ENCODE results near the gene GABRR2.

The GABRR2 gene

DNA sequence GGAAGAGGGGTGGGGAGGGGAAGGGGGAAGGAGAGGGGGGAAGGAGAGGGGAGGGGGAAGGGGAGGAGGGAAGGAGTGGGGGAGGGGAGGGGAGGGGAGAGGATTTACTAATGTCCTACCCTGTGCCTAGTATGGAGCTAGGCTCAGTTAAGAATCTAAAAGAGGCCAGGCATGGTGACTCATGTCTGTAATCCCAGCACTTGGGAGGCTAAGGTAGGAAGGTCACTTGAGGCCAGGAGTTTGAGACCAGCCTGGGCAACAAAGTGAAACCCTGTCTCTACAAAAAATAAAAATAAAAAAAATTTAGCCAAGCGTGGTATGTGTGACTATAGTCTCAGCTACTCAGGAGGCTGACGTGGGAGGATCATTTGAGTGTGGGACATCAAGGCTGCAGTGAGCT, 24.5 kb upstream of the GABRR2 start:
- TF ChIP-seq, protein P1, sequence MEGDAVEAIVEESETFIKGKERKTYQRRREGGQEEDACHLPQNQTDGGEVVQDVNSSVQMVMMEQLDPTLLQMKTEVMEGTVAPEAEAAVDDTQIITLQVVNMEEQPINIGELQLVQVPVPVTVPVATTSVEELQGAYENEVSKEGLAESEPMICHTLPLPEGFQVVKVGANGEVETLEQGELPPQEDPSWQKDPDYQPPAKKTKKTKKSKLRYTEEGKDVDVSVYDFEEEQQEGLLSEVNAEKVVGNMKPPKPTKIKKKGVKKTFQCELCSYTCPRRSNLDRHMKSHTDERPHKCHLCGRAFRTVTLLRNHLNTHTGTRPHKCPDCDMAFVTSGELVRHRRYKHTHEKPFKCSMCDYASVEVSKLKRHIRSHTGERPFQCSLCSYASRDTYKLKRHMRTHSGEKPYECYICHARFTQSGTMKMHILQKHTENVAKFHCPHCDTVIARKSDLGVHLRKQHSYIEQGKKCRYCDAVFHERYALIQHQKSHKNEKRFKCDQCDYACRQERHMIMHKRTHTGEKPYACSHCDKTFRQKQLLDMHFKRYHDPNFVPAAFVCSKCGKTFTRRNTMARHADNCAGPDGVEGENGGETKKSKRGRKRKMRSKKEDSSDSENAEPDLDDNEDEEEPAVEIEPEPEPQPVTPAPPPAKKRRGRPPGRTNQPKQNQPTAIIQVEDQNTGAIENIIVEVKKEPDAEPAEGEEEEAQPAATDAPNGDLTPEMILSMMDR (IDR thresholded peaks at IDR 0.05; ENCODE audit: low read depth, low read length) = no peak
- DNase-seq = no peak
- H3K4me3 ChIP-seq (ENCODE audit: low read depth, low read length) = no peak overlapping the region
- no peaks in the 10 kb centered on the region for H3K27me3 ChIP-seq (ENCODE audit: insufficient read depth, low read depth, severe bottlenecking)
- H3K36me3 ChIP-seq = peaks cover 40% of the 10 kb centered on the region
- H3K9me3 ChIP-seq (ENCODE audit: severe bottlenecking) = no peaks in the 10 kb centered on the region
- no peak overlapping the region for H3K27ac ChIP-seq

DNA sequence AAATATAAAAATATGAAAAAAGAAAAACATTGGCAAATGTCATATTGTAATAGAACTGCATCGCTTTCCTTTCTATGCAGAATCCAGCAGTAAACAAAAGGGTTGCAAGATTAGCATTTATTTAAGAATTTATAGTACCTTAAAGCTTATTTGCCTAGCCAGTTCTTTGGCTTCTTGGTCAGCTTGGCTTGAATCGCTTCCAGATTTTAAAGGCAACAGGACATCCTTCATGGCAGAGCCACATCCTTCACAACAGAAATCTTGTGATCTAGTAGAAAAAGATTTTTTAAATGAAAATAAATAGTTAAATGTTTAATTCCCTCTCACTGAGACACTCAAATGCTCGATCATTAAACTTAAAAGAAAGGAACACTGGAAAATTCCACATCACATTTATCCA, 20.1 kb upstream of the GABRR2 start:
- no peak for DNase-seq
- peaks cover 26% of the 10 kb centered on the region for H3K36me3 ChIP-seq
- no peak overlapping the region for H3K4me3 ChIP-seq (ENCODE audit: low read depth, low read length)
- no peak overlapping the region for H3K27ac ChIP-seq
- H3K9me3 ChIP-seq (ENCODE audit: severe bottlenecking) = no peaks in the 10 kb centered on the region
- TF ChIP-seq, protein P1 (IDR thresholded peaks at IDR 0.05; ENCODE audit: low read depth, low read length) = no peak
- no peaks in the 10 kb centered on the region for H3K27me3 ChIP-seq (ENCODE audit: insufficient read depth, low read depth, severe bottlenecking)

DNA sequence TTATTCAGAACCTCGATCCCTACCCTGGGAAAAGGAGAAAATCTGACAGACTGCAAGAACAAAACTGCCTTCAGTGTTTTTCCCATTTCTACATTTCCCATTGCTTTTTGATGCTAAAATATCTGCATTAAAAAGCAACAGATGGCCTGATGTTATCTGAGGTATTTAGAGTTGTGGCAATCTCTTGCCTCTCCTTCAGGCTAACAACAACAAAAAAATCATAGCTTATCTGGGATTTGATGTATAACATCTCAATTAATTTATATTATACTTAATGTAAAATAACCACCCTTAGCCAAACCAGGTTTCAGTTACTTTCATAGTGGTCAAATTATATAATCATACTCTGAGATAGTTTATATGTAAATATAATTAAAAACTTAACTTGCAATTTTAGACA, 15.8 kb upstream of the GABRR2 start:
- H3K27ac ChIP-seq = no peak overlapping the region
- H3K36me3 ChIP-seq = peaks cover 13% of the 10 kb centered on the region
- DNase-seq = no peak
- TF ChIP-seq, protein P1 (IDR thresholded peaks at IDR 0.05; ENCODE audit: low read depth, low read length) = no peak
- no peaks in the 10 kb centered on the region for H3K9me3 ChIP-seq (ENCODE audit: severe bottlenecking)
- no peak overlapping the region for H3K4me3 ChIP-seq (ENCODE audit: low read depth, low read length)
- H3K27me3 ChIP-seq (ENCODE audit: insufficient read depth, low read depth, severe bottlenecking) = no peaks in the 10 kb centered on the region

DNA sequence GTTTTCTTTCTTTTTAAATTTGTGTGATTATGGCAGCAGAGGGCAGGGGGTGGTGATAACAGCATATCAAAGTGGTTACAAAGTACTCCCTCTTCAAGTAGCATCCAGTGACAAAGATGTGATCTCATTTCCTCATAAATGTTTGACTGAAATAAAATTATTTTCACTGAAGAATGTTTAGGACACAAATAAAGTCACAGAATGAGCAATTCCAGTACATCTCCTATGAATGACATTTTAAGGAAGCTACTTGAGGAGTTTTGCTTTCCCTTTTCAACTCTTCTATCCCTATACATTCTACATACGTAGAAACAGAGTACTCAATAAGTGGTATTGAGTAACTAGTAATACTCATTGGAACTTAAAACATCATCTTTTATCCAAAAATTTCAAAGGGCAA, 13.9 kb upstream of the GABRR2 start:
- TF ChIP-seq, protein P1 (IDR thresholded peaks at IDR 0.05; ENCODE audit: low read depth, low read length) = no peak
- no peak overlapping the region for H3K27ac ChIP-seq
- H3K27me3 ChIP-seq (ENCODE audit: insufficient read depth, low read depth, severe bottlenecking) = no peaks in the 10 kb centered on the region
- H3K36me3 ChIP-seq = peaks cover 2% of the 10 kb centered on the region
- DNase-seq = no peak
- no peaks in the 10 kb centered on the region for H3K9me3 ChIP-seq (ENCODE audit: severe bottlenecking)
- H3K4me3 ChIP-seq (ENCODE audit: low read depth, low read length) = no peak overlapping the region

DNA sequence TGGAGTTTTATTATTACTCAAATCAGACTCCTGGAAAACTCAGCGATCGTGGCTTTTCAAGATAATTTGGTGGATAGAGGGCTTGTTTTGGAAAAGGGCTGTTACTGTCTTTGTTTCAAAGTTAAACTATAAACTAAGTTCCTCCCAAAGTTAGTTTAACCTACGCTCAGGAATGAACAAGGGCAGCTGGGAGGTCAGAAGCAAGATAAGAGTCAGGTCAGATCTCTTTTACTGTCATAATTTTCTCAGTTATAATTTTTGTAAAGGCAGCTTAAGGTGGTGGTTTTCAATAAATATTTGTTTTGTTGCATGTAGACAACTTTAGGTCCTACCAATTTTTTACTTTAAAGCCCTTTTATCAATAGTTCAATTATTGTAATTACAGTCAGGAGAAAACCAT, 9.2 kb upstream of the GABRR2 start:
- Histone ChIP-seq H3K9me3 (ENCODE audit: severe bottlenecking) (peaks cover 8% of the 10 kb centered on the region), H3K27me3 (ENCODE audit: insufficient read depth, low read depth, severe bottlenecking) (no peaks in the 10 kb centered on the region), H3K27ac (no peak overlapping the region), H3K36me3 (no peaks in the 10 kb centered on the region; the same call in 1 of the 2 replicates), H3K4me3 (ENCODE audit: low read depth, low read length) (no peak overlapping the region)
- DNase-seq = no peak
- TF ChIP-seq, protein P1 (IDR thresholded peaks at IDR 0.05; ENCODE audit: low read depth, low read length) = no peak

DNA sequence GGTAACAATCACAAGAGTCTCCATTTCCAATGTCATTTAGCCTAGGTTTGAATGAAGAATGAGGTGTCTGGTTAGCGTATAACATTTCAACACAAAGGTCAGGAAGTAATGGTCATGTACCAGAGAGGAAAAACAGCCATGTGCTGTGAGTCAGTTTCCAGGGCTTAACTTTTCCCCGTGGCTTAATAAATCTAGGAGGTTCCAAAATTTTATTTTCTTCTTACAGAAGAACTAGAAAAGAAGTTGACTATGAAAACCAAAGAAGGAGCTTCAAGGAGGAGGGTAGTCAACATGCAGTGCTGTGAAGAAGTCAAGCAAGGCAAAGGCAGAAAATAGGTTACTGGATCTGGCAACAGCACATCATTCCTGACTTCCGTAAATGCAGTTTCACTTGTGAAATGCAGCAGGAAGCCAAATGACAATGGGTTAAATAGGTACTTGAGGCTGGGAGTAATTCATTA, 8.4 kb upstream of the GABRR2 start:
- Histone ChIP-seq H3K9me3 (ENCODE audit: severe bottlenecking) (peaks cover 8% of the 10 kb centered on the region), H3K27me3 (ENCODE audit: insufficient read depth, low read depth, severe bottlenecking) (no peaks in the 10 kb centered on the region), H3K36me3 (no peaks in the 10 kb centered on the region), H3K4me3 (ENCODE audit: low read depth, low read length) (no peak overlapping the region), H3K27ac (no peak overlapping the region)
- TF ChIP-seq, protein P1 (IDR thresholded peaks at IDR 0.05; ENCODE audit: low read depth, low read length) = no peak
- DNase-seq = no peak
